ENCODE results near the gene CWF19L1. TPM values are rescaled to one million over a fixed set of nuclear protein-coding genes. Genes with fewer than 3 reads are reported as not detected.

The CWF19L1 gene
- total RNA-seq, 1 experiment from 2014 or later, result 37.8 TPM

GRCh38 chr10:100182908-100183307, 84.5 kb downstream of the CWF19L1 start:
- no peak for DNase-seq (ENCODE audit: low read depth)

Other genes with a start within 250 kb of the CWF19L1 start
- gene CPN1, start 185.8 kb downstream of the CWF19L1 start, total RNA-seq (2014; rRNA removed; shearing (Covaris generic)), result not detected in 2 replicates
- gene ERLIN1, start 81.6 kb downstream of the CWF19L1 start, total RNA-seq (2014; rRNA removed; shearing (Covaris generic)), result 34.6 and 64.3 TPM in 2 replicates
- 19.6 and 28.8 TPM in 2 replicates for gene CHUK, start 38.0 kb downstream of the CWF19L1 start, total RNA-seq (2014; rRNA removed; shearing (Covaris generic))
- gene BLOC1S2, start 19.0 kb upstream of the CWF19L1 start, total RNA-seq (2014; rRNA removed; shearing (Covaris generic)), result 45.6 and 58.3 TPM in 2 replicates
- gene PKD2L1, start 62.6 kb upstream of the CWF19L1 start, total RNA-seq (2014; rRNA removed; shearing (Covaris generic)), result not detected in 2 replicates
- gene SCD, start 79.6 kb upstream of the CWF19L1 start, total RNA-seq (2014; rRNA removed; shearing (Covaris generic)), result 216 and 263 TPM in 2 replicates
- not detected in 2 replicates for gene WNT8B, start 195.4 kb upstream of the CWF19L1 start, total RNA-seq (2014; rRNA removed; shearing (Covaris generic))

Data from M059J (cell line).